DMS79 (cell line): ENCODE measurements around the gene RAD51.

Experiments
- DNase-seq: peaks from one replicate; lab custom pipeline; 2025; lab: John Stamatoyannopoulos, UW

Gene RAD51

GRCh38 chr15:40762919-40763800 is 68.2 kb downstream of the RAD51 start:
- DNase-seq: peak; percentile 56

DNA sequence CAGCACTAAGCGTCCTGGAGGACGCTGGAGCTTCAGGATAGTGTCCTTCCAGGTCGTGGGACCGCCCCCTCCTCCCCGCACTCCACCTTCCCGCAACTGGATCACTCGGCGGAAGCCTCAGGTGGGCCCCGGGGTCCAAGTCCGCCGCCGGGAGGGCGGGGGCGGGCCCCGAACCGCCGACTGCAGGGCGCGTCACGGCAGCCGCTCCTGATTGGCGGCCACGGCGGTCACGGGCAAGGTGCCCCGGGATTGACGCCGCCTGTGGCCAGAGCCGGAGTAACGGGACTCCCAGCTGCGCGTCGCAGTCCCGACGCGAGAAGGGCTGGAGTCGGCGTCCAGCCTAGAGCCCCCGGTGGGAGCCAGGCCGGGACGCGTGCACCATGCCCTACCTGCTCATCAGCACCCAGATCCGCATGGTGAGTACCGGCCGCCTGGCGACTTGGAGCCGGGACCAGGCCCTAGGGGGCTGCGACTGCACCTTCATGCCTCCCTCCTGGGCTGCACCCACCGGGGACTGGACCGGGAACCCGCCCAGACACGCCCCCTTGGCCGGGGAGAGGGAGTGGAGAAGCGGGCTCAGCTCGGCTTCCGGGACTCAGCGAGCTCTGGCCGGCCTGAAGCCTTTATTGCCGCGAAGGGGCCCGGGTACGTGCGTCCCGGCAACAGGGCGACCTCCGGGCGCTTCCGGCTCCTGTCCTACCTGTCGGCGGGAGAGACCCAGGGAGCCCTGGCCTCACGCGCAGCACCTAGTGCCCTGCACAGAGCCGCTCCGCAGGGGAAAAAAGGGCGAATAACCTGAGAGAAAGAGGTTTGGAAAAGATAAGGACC is 69.0 kb downstream of the RAD51 start, which contains the start of gene GCHFR:
Gene GCHFR, plus strand, starts transcription at position 268 of the 828 bp plus-strand sequence. Its CDS starts 113 bp downstream, at position 381.
- DNase-seq: peak; percentile 18

DNA sequence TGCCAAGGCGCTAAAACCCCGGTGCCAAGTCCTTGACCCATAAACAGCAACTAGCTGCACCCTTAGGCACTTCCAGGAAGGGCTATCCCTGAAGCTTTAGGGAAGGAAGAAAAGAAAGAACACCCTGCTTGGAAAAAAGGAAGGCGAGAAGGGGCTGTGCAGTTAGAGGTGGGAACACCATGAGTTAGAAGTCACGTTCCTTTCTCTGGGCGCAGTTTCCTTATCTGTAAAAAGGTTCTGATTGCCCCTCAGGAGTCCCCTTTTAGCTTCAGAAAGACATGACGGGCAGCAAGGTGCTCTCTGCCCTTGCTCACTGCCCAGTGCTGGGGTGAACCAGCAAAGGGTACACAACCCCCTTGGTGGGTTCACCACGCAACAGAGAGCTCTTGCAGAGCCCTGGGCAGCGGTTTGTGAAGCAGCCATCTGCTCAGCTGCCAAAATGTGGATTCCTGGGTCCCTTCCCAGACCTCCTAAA is 69.7 kb downstream of the RAD51 start:
- no peak for DNase-seq

DNA sequence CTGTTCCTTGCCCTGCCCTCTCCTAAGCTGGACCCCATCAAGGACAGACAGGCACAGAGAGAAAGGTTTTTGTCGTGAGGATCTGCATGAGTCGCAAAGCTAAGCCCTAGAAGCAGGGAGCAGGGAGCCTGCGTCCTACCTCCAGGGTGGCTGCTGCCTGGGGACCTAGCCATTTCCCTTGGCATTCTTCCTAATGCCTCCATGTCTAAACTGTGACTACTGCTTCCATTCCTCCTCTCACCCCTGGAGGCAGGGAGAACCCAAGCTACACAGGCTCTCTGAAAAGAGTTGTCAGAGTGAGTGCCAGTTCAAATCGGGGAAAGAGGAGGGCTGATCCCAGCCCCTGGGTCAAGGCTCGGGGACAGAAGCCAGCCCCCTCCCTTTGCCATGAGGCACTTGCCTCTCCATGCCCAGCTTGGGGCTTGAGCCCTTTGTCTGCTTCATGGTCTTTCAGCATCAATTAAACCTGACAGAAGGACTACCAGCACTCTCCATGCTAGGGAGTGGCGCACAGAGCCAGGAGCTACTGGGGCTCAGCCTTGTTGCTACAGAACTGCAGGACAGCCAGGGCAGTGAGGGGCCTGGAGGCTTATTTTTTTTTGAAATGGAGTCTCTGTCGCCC is 71.3 kb downstream of the RAD51 start:
- DNase-seq: no peak

DNA sequence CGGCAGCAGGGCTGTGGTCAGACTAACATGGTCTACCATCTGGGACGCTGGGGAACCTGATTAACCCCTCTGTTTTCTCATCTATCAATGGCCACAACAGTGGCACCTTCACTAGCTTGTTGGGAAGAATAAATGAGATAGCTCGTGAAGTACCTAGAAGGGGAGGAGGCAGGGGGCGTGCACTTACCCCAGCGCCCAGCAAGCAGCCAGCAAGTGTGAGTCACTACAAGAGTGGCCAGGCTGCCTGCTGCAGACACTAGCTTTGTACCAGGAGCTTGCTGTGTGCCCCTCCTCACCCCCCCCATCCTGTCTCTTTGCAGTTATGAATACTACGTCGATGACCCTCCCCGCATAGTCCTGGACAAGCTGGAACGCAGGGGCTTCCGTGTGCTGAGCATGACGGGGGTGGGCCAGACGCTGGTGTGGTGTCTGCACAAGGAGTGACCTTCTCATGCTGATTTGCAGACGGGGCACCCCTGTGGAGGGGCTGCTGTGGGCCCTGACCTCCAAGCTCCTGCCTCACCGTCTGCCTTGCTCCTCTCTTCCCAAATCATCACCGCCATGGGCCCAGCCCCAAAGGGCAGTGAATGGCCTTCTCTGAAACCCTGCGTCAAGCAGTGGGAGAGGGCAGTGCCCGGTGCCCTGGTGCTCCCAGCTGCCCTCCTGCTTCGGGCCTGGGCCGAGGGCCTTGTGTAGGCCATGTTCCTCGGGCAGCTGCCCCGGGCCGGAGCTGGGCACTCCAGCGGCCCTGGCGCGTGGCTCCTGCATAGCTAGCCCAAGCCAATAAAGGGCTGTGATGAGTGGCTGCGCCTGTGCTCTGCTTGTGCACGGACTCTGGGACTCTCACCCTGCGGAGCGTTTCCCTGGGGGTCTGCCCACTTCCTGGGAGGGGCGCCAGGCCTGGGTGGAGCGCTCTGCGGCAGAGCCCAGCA is 72.2 kb downstream of the RAD51 start:
- no peak for DNase-seq

DNA sequence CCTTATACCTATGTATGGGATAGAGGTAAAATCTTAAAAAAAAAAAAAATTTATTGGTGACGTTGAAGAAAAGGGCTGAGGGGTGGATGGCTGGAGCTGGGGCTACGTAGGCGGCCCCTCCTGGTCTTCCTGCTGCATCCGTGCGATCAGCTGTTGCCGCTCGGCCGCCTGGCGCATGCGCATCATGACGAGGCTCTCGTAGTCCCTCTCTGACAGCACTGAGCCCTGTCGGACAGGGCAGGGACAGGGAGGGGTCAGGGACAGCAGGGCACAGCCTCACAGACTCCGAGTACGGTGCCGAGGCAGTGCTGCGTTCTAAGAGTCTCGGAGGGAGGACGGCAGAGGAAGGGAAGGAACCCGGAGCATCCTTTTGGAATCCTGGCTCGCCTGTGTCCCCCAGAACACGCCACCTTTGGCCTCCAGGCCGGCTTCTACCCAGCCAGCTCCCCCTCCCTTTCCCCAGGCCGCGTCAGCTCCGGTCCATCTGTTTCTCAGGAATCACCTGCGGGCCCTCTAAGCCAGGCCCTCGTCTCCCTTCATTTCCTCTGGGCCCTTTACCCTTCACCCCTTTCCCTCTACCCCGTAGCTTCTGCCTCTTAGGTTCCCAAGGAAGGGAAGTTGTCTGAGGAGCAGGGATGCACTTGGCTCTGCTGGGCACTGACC is 73.0 kb downstream of the RAD51 start:
- DNase-seq: no peak

DNA sequence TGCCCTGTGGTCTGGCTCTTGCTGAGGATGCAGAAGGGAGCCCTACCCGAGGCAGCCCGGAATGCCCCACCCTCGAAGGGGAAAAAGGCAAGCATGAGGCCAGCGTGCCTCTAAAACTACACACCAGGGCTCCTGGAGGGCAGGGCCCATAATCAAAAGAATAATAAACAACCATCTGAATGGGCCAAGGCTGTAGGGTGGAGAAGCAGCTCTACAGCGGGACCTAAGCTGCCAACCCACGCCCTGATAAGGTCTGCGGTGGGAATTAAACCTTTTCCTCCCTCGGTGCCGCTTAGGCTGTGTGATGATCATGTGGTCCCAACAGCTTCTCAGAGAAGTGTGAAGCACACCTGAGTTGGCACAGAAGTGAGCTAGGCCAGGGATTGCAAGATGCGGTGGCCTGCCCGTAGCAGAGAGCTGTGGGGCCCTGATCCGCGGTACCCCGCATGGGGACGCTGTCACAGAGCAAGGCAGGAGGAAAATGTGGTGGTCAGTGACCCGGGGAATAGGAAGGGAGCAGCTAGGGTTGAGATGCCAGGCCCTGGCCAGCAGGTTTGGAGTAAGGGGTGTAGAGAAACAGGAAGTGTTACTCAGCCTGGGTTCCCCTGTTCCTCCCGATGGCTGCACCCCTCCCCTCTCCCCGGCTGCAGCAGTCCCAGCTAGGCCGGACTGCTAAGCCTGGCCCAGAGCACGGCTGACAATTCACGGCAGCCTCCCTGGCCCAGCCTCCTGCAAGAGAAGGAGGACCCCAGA is 73.7 kb downstream of the RAD51 start:
- no peak for DNase-seq

- DNase-seq: peak; percentile 63
Measured at GRCh38 chr15:40769274-40770146, 74.5 kb downstream of the RAD51 start, which contains the start of gene C15orf62. Gene C15orf62 (plus strand): TSS chr15:40769980. CDS start chr15:40770496, 516 bp downstream.

DNA sequence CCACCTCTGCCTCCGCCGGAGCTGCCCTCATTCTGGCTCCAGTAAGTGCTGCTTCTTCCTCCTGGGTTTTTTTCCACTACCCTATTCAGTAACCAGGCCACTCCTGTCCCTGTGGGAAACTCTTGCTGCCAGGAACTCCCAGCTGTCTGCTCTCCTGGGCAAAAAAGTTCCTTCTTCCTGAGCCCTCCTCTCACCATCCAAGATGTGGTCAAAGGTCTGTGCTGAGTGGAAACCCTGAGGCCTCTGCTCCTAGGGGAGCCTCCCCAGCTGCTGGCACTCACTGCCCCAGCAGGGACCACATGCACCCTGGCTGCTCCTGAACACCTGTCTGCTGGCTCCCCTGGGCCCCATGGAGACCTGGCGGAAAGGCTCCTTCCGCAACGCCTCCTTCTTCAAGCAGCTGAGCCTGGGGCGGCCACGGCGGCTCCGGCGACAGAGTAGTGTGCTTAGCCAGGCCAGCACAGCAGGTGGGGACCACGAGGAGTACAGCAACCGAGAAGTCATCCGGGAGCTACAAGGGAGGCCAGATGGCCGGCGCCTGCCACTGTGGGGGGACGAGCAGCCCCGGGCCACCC is 75.3 kb downstream of the RAD51 start:
- peak; percentile 32 for DNase-seq

- DNase-seq: no peak
Measured at GRCh38 chr15:40771242-40771641, 76.3 kb downstream of the RAD51 start.

DNA sequence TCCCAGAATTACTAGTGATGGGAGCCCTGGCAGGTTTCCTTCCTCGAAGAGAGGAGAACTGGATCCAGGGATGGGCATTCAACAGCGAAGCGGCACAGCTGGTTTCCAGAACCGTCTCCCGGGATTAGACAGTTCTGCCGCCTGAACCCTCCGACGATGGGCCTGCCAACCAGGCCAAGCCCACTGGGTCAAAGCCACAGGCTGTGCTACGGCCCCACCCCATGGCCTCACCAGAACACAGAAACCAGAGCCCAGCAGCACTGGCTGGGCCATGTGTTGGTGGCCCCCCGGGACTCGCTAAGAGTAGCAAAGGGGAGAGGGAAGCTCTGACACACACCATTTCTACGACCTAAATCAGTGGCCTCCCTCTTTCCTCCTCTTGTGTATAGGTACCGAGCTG is 77.0 kb downstream of the RAD51 start:
- no peak for DNase-seq

DNA sequence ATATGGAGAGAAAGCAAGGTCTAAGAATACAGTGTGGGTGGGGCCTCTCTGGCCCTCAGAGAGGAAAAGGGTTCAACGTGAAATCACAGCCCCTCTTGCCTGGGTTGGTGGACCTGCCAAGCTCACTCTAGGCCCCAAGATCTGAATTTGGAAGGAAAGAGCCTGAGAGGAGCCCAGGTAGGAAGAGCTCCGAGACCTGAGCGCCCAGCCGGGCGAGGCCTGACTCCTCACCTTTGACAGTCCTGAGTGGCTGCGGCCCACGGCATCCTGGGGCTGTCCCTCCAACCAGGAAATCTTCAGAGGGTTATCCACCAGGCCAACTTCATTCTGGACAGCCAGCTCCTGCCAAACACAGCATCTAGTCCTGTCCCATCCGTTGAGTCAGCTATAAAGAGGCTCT is 78.5 kb downstream of the RAD51 start:
- DNase-seq: no peak

- no peak for DNase-seq
Measured at GRCh38 chr15:40773902-40774301, 78.9 kb downstream of the RAD51 start.

DNA sequence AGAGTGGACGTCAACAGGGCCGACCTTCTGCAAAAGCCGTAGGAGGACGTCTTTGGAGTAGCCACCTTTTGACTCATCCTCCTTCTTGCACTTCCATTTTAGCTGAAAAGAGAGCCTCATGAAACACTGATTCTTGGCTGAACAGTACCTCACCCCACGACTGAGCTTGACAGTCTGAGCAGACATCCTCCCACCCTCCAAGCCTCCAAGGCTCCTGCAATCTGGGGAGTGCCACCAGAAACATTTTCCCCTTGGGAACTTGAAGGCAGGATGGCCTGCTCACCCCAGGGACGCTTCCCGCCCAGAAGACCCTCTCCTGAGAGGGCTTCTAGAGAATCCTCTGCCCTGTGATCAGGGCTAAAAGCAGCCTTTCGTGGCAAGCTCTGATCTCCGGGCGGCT is 80.0 kb downstream of the RAD51 start:
- DNase-seq: no peak

GRCh38 chr15:40775740-40776536 is 81.0 kb downstream of the RAD51 start:
- DNase-seq: no peak

DNA sequence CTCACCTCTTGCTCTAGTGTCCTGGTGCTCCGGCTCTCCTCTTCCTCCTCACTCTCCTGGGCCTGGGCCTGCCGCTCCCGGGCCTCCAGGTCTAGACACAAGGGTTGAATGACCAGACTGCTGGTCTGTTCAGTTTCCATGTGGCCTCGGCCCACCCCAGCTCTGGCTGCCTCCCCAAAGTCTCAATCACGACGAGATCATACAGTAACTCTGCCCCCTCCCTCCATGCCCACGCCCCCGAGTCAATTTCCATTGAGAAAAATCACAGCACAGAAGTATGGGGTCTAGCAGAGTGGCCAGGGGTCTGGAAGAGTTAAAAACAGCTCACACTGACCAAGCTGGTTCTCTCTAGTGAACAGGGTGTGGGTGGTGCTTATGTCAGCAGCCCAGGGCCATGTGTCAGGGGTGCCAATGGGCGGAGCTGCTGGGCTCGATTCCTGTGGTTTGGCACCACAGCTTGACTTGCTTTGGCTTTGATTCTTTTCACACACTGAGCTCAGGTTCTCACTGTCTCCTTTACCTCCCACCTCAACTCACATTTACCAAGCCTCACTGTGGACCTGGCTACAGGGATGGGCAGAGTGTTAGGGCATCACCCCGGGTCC is 81.7 kb downstream of the RAD51 start:
- no peak for DNase-seq
